H54 (cell line): Measurements from ENCODE around the gene RAB17.

Experiments used
- DNase-seq: peaks from one replicate; pipeline ENCODE4 v3.0.0; 2011; ENCODE audit warnings: low spot score, mixed read lengths; ENCODE audit not compliant: insufficient read length
- FAIRE-seq: peaks from 3 replicates; lab custom pipeline; 2011; peaks lifted over from hg19 to GRCh38; lab: Jason Lieb, UNC
- POLR2A ChIP-seq: IDR thresholded peaks from 2 replicates; pipeline ENCODE4 v1.6.1; 2011; ENCODE audit warnings: low read depth, mild to moderate bottlenecking, low read length

Gene RAB17

GRCh38 chr2:237529452-237530402 is 60.8 kb downstream of the RAB17 start:
- DNase-seq (no peak), FAIRE-seq (no peak)
- no peak for TF ChIP-seq POLR2A

GRCh38 chr2:237527766-237528165 is 62.8 kb downstream of the RAB17 start:
- DNase-seq (no peak), FAIRE-seq (no peak)
- no peak for TF ChIP-seq POLR2A

GRCh38 chr2:237527233-237527632 is 63.3 kb downstream of the RAB17 start:
- DNase-seq (no peak), FAIRE-seq (no peak)
- no peak for TF ChIP-seq POLR2A

- DNase-seq (no peak), FAIRE-seq (no peak)
- no peak for TF ChIP-seq POLR2A
Observed at GRCh38 chr2:237525559-237526157, 64.9 kb downstream of the RAB17 start.

DNA sequence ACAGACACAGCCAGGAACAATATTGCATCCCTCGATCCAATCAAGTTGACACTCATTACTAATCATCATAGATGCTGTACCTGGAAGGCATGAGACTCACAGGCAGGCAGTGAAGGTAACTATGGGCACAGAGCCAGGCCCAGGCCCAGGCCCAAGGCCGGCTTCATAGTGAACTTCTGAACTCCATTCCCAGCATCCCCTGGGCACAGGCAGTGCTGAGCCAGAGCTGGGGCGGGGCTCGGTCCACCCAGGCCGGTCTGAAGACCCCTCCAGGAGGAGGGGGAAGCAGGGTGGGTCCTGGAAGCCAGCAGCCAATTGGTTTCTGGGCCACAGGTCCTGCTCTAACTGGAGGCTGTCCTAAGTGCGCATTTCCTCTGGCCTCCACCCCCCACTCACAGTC is 65.9 kb downstream of the RAB17 start:
- FAIRE-seq, result no peak
- TF ChIP-seq POLR2A, result no peak
- no peak for DNase-seq
